Right cardiac atrium (tissue), 5 donors: ENCODE measurements around the gene MKRN2. TPM values are rescaled to one million over a fixed set of nuclear protein-coding genes. Genes with fewer than 3 reads are reported as not detected.
"Not testable (repeated sequence)": the region's sequence is repeated elsewhere in the genome, so short reads cannot be mapped to it uniquely, and the experiment has no call there.

Experiments used
- ATAC-seq, 2 donors: fragments of 200-7000 bp; cut with Tn5 transposase; one replicate each; pipeline versions ENCODE4 v1.8.0 to v1.9.1; 2020; ENCODE audit warnings: moderate library complexity in 2 of 2, mild to moderate bottlenecking in 1 of 2
- DNase-seq, 3 donors: peaks; one replicate each; pipeline ENCODE4 v3.0.0-alpha.2; 2020
- H3K27ac ChIP-seq: one replicate; pipeline ENCODE4 v1.5.1; 2013; ENCODE audit warnings: mild to moderate bottlenecking, low read length, control low read depth, moderate library complexity
- H3K27me3 ChIP-seq: one replicate; pipeline ENCODE4 v1.6.1; 2013; ENCODE audit not compliant: control insufficient read depth, insufficient read depth
- H3K4me1 ChIP-seq: one replicate; pipeline ENCODE4 v1.6.1; 2013; ENCODE audit warnings: low read length; ENCODE audit not compliant: control insufficient read depth, insufficient read depth
- H3K4me3 ChIP-seq: one replicate; pipeline ENCODE4 v1.5.1; 2013; ENCODE audit warnings: low read length, control low read depth
- H3K9me3 ChIP-seq: one replicate; pipeline ENCODE4 v1.6.1; 2013; ENCODE audit warnings: low read length; ENCODE audit not compliant: control insufficient read depth
- WGBS: extraction: QIAGEN DNeasy Blood & Tissue Kit; methylation state at CpG from one replicate; pipeline ENCODE4 v1.1.7; 2013; 5-methylcytosine and 5-hydroxymethylcytosine counted together
- intact Hi-C, 4 donors: fragments of 100-400 bp; cut with DNase I; formaldehyde crosslinking; loops; one replicate each; pipeline versions ENCODE4 v1.11.0 to v1.14.0; 2022 to 2023
- polyA plus RNA-seq: library from polyadenylated mRNA; stranded (reverse); fragments of 200-250 nt; gene quantifications from one replicate; pipeline ENCODE4 v1.2.3, GENCODE V29; 2013
- total RNA-seq, 4 donors: library from RNA; stranded (reverse); fragmentation: NEBNext Ultra II Directional; extraction: Animal tissue kit (Norgen Biotek cat#: 25700); gene quantifications; one replicate each; pipeline ENCODE4 v1.2.1, GENCODE V29; 2021
- donor health status: healthy with polysubstance abuse.
- donor health status: DM: no; HTN: yes; CAD: no.
- donor health status: DM: no; HTN: no; CAD: no.
- donor health status: DM: no; HTN: yes; CAD: no; lungs with severe emphysema.
- donor health status: DM: yes; HTN: yes; CAD: no.

MKRN2 gene
- total and polyA plus RNA-seq, 5 donors: 23.4 to 36.3 (median 31.3) TPM

DNA sequence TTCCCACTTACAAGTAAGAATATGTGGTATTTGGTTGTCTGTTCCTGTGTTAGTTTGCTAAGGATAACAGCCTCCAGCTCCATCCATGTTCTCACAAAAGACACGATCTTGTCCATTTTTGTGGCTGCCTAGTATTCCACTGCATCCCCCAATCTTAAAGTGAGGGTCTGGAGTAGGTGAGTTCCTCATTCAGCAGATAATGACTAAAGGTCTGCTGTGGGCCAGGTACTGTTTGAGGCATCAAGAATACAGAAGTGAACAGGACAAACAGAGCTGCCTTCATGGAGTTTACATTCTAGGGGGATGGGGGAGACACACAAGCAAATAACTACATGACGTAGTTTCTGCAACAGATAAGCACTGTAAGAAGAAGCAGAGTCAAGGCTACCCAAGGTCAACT lies 35.9 kb upstream of the MKRN2 start:
- DNase-seq (no peak), ATAC-seq (no peak)
- H3K9me3 ChIP-seq: no peaks in the 10 kb centered on the region
- H3K27me3 ChIP-seq: no peaks in the 10 kb centered on the region
- WGBS: 97% methylated on average over 2 of the region's 2 CpGs
- no peak overlapping the region for H3K4me3 ChIP-seq
- no peak overlapping the region for H3K27ac ChIP-seq
- no peaks in the 10 kb centered on the region for H3K4me1 ChIP-seq
- intact Hi-C loops: no loop called here

DNA sequence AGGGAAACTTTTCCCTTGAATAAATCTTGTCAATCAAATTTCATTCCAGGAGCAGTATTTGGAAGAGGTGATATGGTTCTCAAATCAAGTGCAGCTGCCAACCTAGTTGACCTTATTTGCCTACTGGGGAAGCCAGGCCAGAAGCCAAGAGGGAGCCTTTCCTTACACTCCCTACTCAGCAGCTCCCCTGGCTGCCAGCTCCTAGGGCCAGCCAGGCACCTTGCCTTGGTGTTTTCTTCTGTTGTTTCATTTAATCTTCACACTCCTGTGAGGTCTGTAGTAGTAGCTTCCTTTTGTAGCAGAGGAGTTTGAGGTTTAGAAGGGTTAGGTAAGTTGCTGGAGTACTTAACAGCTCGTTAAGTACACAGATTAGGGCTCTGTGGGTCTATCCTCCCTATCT lies 34.2 kb upstream of the MKRN2 start:
- H3K27me3 ChIP-seq: no peaks in the 10 kb centered on the region
- H3K27ac ChIP-seq: no peak overlapping the region
- WGBS: 75% methylated on average over 1 of the region's 1 CpG
- ATAC-seq (peak; percentile 82 to 86), DNase-seq (peak in 2 of 3 donors; percentile 35 to 58)
- H3K4me1 ChIP-seq: no peaks in the 10 kb centered on the region
- no peaks in the 10 kb centered on the region for H3K9me3 ChIP-seq
- no peak overlapping the region for H3K4me3 ChIP-seq
- intact Hi-C loops: no loop called here

DNA sequence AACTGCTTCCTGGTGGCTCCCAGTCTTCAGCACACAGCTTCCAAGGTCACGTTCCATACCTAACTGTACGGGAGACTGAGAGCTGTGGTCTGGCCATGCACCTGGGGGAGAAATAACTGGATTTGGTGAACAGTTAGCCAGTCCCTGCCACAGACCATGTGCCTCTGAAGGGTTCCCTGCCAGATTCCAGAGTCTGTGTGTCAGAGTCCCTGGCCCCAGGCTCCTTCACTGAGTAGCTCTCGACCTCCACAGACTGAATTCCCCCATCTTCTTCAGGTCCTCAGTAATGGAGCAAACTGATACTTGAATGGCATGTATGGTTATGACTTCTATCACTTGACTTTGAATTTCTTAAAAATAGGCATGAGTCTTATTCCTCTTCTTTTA lies 29.1 kb upstream of the MKRN2 start:
- Histone ChIP-seq H3K4me1 (no peaks in the 10 kb centered on the region), H3K9me3 (no peaks in the 10 kb centered on the region), H3K4me3 (no peak overlapping the region), H3K27ac (no peak overlapping the region), H3K27me3 (no peaks in the 10 kb centered on the region)
- ATAC-seq (no peak), DNase-seq (no peak)
- 94% methylated on average over 3 of the region's 3 CpGs for WGBS
- intact Hi-C loops: no loop called here

DNA sequence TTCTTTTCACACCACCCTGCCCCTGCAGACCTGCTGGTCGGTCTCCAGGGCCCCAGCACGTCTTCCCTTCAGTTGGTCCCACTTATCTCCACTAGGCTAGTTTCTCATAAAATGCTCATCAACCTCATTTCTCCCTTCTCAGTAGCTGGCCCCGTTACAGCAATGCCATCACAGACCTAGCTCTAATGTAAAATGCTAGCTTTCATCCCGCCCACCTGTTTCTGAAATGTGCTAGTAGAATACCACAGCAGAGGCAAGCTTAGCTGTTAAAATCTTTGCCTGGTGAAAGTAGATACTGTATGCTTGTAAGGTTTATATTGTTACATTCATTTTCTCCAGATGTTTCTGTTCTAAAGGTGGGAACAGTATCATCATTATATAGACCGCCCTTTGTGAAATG lies 24.7 kb upstream of the MKRN2 start:
- Histone ChIP-seq H3K27me3 (no peaks in the 10 kb centered on the region), H3K4me3 (no peak overlapping the region), H3K4me1 (no peaks in the 10 kb centered on the region), H3K9me3 (no peaks in the 10 kb centered on the region), H3K27ac (no peak overlapping the region)
- WGBS: 90% methylated on average over 5 of the region's 5 CpGs
- intact Hi-C loops: no loop called here
- ATAC-seq (no peak), DNase-seq (no peak)

DNA sequence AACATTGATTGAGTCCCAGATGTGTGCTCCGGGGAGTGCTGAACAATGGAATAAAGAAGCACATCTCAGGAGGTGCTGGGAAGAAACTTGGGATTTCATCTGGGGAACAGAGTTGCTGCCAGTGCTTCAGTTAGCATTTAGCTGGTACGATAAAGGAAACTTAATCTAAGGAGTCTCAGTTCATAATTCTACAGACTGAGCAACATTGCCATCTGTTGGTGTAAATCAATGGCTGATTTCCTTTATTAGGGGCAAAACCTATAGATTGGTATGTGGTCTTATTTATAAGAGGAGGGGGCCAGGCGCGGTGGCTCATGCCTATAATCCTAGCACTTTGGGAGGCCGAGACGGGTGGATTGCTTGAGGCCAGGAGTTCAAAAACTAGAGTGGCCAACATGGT lies 20.5 kb upstream of the MKRN2 start:
- ATAC-seq (no peak), DNase-seq (no peak)
- 89% methylated on average over 6 of the region's 6 CpGs for WGBS
- no peak overlapping the region for H3K27ac ChIP-seq
- no peaks in the 10 kb centered on the region for H3K4me1 ChIP-seq
- no peaks in the 10 kb centered on the region for H3K9me3 ChIP-seq
- H3K27me3 ChIP-seq: no peaks in the 10 kb centered on the region
- H3K4me3 ChIP-seq: no peak overlapping the region
- intact Hi-C loops: no loop called here

DNA sequence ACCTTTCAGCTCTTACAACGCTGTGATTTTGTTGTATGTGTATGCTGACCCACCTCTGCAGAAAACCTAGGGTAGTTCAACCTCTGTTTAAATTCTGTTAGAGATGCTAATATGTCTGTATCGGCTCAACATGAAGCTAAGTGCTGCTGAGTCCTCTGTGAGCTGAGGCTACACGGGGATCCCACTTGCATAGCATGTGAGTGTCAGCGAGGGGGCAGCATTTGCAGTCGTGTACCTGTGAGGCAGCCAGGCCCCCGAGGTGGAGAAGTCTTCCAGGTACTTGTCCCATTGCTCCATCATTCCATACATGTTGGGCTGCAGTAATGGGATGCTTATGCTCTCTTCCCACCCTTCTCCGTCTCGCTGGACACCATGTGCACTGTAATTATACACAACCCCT lies 15.3 kb upstream of the MKRN2 start:
- Histone ChIP-seq H3K9me3 (no peaks in the 10 kb centered on the region), H3K27me3 (no peaks in the 10 kb centered on the region), H3K27ac (no peak overlapping the region), H3K4me1 (no peaks in the 10 kb centered on the region), H3K4me3 (no peak overlapping the region)
- ATAC-seq: peak in 1 of 2 donors; percentile 51
- 70% methylated on average over 8 of the region's 8 CpGs for WGBS
- intact Hi-C loops: no loop called here
- DNase-seq: peak in 1 of 3 donors; percentile 59

DNA sequence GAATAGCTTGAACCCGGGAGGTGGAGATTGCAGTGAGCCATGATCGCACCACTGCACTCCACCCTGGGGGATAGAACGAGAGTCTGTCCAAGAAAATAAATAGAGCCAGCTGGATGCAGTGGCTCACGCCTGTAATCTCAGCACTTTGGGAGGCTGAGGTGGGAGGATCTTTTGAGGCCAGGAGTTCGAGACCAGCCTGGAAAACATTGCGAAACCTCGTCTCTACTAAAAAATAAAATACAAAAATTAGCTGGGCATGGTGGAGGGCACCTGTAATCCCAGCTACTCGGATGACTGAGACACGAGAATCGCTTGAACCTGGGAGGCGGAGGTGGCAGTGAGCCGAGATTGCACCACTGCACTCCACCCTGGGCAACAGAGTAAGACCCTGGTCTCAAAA lies 13.4 kb upstream of the MKRN2 start:
- H3K4me3 ChIP-seq, ATAC-seq, H3K4me1 ChIP-seq, H3K27ac ChIP-seq, intact Hi-C loops, H3K9me3 ChIP-seq, H3K27me3 ChIP-seq, DNase-seq: not testable (repeated sequence)
- WGBS: 85% methylated on average over 12 of the region's 12 CpGs

DNA sequence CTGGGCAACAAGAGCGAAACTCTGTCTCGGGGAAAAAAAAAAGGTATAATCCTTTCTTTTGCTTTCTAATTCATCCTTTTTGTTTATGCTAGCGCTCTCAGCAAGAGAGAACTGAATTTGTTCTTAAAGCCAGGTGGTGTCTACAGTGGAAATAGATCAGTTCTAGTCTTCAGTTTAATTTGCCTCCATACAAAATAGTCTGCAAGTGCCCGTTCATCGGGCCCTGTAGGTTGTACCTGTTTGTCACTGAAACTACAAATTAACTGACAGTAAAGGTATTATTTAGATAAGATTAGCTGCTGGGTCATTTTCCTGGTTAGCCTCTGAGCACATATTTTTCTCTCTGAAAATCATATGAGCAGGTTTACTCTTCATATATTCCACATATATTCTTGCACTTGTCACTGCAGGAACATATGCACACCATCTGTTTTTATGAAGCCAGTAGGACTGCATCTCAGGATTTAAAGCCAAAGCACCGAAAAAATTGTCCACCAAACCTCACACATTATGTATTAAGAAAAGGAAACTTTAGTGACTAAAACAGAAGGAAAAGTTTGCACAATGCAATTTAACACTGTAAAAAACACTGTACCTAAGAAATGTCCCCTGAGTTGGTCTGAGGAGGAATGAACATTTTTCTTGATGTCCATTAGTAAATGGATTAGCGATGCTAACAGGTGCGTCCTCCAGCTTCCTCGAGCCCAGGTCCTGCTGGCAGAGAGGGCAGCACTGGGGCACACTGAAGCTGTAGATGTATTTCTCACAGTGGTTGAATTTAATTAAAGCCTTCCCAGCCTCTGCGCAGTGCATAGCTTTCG lies 12.0 kb upstream of the MKRN2 start:
- intact Hi-C loops: no loop called here
- 73% methylated on average over 11 of the region's 11 CpGs for WGBS

DNA sequence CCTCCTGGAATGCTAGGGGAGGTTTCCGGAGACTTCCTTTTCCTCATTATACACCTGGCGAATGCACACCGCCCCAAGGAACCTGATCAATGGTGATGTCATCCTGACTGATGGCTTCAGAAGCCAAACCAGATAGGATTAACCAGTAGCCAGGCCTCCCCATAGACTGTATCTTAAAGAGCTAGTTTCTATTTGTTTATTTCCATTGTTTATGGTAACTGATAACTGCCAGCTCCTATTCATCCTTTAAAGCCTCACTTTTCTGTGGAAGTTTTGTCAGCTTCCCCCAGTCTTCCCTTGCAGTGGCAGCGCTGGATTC lies 11.5 kb upstream of the MKRN2 start, which contains the start of gene MKRN2OS:
TSS of gene MKRN2OS (minus strand) at position 27 of the 319 bp plus-strand sequence. CDS start 35 bp downstream, outside the sequence.
- H3K4me3 ChIP-seq: no peak within 1 kb of the TSS
- H3K9me3 ChIP-seq: no peaks in the 10 kb centered on the region
- intact Hi-C loops: no loop called here
- DNase-seq (no peak), ATAC-seq (peak in 1 of 2 donors; percentile 40)
- H3K4me1 ChIP-seq: no peaks in the 10 kb centered on the region
- 55% methylated on average over 4 of the region's 4 CpGs for WGBS
- no peak within 1 kb of the TSS for H3K27ac ChIP-seq
- H3K27me3 ChIP-seq: no peaks in the 10 kb centered on the region

More for the DNA sequence above, 12.0 kb upstream of the MKRN2 start:
- H3K27me3 ChIP-seq: no peaks in the 10 kb centered on the region
- no peaks in the 10 kb centered on the region for H3K9me3 ChIP-seq
- DNase-seq (no peak), ATAC-seq (no peak)
- H3K27ac ChIP-seq: no peak overlapping the region
- no peaks in the 10 kb centered on the region for H3K4me1 ChIP-seq
- H3K4me3 ChIP-seq: no peak overlapping the region

DNA sequence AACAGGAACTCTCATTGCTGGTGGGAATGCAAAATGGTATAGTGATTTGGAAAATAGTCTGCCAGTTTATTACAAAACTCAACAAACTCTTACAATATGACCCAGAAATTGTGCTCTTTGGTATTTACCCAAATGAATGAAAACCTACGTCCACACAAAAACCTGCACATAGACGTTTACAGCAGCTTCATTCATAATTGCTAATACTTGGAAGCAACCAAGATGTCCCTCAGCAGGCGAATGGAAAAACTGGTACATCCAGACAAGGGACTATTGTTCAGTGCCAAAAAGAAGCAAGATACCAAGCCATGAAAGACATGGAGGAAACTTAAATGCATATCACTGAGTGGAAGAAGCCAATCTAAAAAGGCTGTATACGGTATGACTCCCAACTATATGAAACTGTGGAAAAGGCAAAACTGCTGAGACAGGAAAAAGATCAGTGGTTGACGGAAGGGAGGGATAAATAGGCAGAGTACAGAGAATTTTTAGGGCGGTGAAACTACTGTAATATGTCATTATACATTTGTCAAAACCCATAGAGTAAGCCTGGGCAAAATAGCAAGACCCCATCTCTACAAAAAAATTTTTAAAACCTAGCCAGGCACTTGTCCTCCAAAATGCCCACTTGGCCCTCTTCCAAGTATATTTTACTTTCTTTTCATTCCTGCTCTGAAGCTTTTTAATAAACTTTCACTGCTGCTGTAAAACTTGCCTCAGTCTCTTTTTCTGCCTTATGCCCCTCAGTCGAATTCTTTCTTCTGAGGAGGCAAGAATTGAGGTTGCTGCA lies 6.7 kb upstream of the MKRN2 start:
- H3K4me1 ChIP-seq: no peaks in the 10 kb centered on the region
- no peak overlapping the region for H3K27ac ChIP-seq
- intact Hi-C loops: no loop called here
- H3K27me3 ChIP-seq: no peaks in the 10 kb centered on the region
- H3K9me3 ChIP-seq: no peaks in the 10 kb centered on the region
- no peak overlapping the region for H3K4me3 ChIP-seq
- 63% methylated on average over 7 of the region's 7 CpGs for WGBS
- ATAC-seq (no peak), DNase-seq (no peak)

DNA sequence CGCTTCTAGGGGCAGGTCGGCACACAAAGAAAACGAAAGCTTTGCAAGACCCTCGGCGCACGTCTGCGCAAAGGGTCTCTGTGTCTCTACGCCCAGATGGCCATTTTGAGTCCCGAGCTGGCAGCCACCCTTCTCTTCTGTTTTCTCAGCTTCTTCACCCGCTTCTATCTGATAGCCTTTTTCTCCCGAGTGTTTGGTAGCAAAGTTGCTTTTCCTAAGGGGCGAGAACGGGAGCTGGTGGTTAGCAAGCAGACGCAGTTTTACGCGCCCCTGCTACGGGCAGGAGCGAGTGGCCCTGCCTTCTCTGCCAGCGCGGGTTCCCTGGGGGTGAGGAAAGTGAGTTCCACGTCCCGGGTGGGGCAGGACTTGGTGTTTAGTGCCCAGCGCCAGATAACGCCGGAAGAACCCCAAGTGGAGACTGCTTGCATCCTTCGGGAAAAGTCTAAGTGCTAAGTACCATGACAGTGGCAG lies 2.9 kb upstream of the MKRN2 start:
- H3K27ac ChIP-seq: no peak overlapping the region
- DNase-seq: peak; percentile 35 to 66 (median 64)
- intact Hi-C loops: no loop called here

More for the DNA sequence above, 2.9 kb upstream of the MKRN2 start:
- Histone ChIP-seq H3K4me1 (no peaks in the 10 kb centered on the region), H3K4me3 (peak overlapping the region; percentile 45), H3K27me3 (no peaks in the 10 kb centered on the region), H3K9me3 (no peaks in the 10 kb centered on the region)
- ATAC-seq: no peak
- 5% methylated on average over 26 of the region's 26 CpGs for WGBS
